Keratinocyte (primary cell): Measurements from ENCODE around the gene DLX3. TPM values are rescaled to one million over a fixed set of nuclear protein-coding genes. Genes with fewer than 3 reads are reported as not detected.

Experiments
- DNase-seq: peaks from one replicate; pipeline ENCODE4 v3.0.0-alpha.2; 2011; ENCODE audit warnings: low read depth, missing footprints, low spot score
- FAIRE-seq: peaks from 2 replicates; lab custom pipeline; 2011; peaks lifted over from hg19 to GRCh38; lab: Jason Lieb, UNC
- H2AFZ ChIP-seq: 2 replicates; pipeline ENCODE4 v1.6.0; 2012; ENCODE audit warnings: low read length, control low read depth, inconsistent platforms; ENCODE audit not compliant: control insufficient read depth
- H3K27ac ChIP-seq: 2 replicates; pipeline ENCODE4 v1.5.1; 2011; ENCODE audit warnings: low read length; ENCODE audit not compliant: control insufficient read depth, insufficient read depth
- H3K27me3 ChIP-seq: 3 replicates; pipeline ENCODE4 v1.6.0; 2011; ENCODE audit warnings: low read length; ENCODE audit not compliant: control insufficient read depth, insufficient read depth; ENCODE audit errors: extremely low read depth
- H3K36me3 ChIP-seq, 2 experiments: 2 replicates in 1 of 2; 3 replicates in 1 of 2; pipeline ENCODE4 v1.5.1; 2011; ENCODE audit warnings: low read length in 2 of 2, mild to moderate bottlenecking in 1 of 2; ENCODE audit not compliant: control insufficient read depth in 2 of 2, insufficient read depth in 2 of 2; ENCODE audit errors: extremely low read depth in 1 of 2
- H3K4me1 ChIP-seq: 3 replicates; pipeline ENCODE4 v1.5.1; 2011; ENCODE audit warnings: low read length; ENCODE audit not compliant: control insufficient read depth, insufficient read depth; ENCODE audit errors: extremely low read depth
- H3K4me2 ChIP-seq: 3 replicates; pipeline ENCODE4 v1.6.0; 2011; ENCODE audit warnings: low read depth, low read length; ENCODE audit not compliant: control insufficient read depth, insufficient read depth; ENCODE audit errors: extremely low read depth
- H3K4me3 ChIP-seq, 3 experiments: fragments of 200-600 bp in 1 of 3; sonication (generic) in 1 of 3; 2 replicates in 2 of 3; 3 replicates in 1 of 3; pipeline ENCODE4 v1.5.1; 2011 to 2016; ENCODE audit warnings: low read length in 3 of 3, mild to moderate bottlenecking in 3 of 3, control low read depth in 2 of 3, inconsistent platforms in 1 of 3, low read depth in 1 of 3, mixed read lengths in 1 of 3, mixed run types in 1 of 3, moderate library complexity in 1 of 3; ENCODE audit not compliant: control insufficient read depth in 2 of 3, insufficient read depth in 2 of 3; ENCODE audit errors: extremely low read depth in 1 of 3
- H3K79me2 ChIP-seq: 2 replicates; pipeline ENCODE4 v1.6.0; 2012; ENCODE audit warnings: low read length; ENCODE audit not compliant: control insufficient read depth, insufficient read depth
- H3K9ac ChIP-seq: 3 replicates; pipeline ENCODE4 v1.6.0; 2011; ENCODE audit warnings: low read length; ENCODE audit not compliant: control insufficient read depth, insufficient read depth; ENCODE audit errors: extremely low read depth
- H3K9me1 ChIP-seq: 3 replicates; pipeline ENCODE4 v1.6.0; 2011; ENCODE audit warnings: low read length; ENCODE audit not compliant: control insufficient read depth, insufficient read depth; ENCODE audit errors: extremely low read depth
- H3K9me3 ChIP-seq: 2 replicates; pipeline ENCODE4 v1.5.1; 2012; ENCODE audit warnings: low read depth, low read length; ENCODE audit not compliant: control insufficient read depth
- H4K20me1 ChIP-seq: 3 replicates; pipeline ENCODE4 v1.6.0; 2011; ENCODE audit warnings: low read length; ENCODE audit not compliant: control insufficient read depth, insufficient read depth; ENCODE audit errors: extremely low read depth
- CTCF ChIP-seq, 3 experiments: IDR thresholded peaks in 1 of 3; conservative IDR thresholded peaks in 1 of 3; optimal IDR thresholded peaks in 1 of 3; 2 replicates in 2 of 3; 3 replicates in 1 of 3; pipeline versions ENCODE3 to v1.5.1; 2011; ENCODE audit warnings: low read length in 3 of 3, mild to moderate bottlenecking in 3 of 3, moderate library complexity in 2 of 3, control low read depth in 1 of 3, inconsistent platforms in 1 of 3; ENCODE audit not compliant: insufficient read depth in 2 of 3; ENCODE audit errors: extremely low read depth in 1 of 3
- EZH2 ChIP-seq: IDR thresholded peaks from one replicate; pipeline ENCODE4 v1.6.1; 2012; ENCODE audit warnings: inconsistent platforms, mild to moderate bottlenecking, low read length, moderate library complexity
- dilution Hi-C: fragments of 300-500 bp; cut with MboI; formaldehyde crosslinking; loops from one replicate; pipeline ENCODE4 v1.7.0; 2020; ENCODE audit warnings: low sequenced_read_pairs; ENCODE audit not compliant: extremely low pct_ligation_motif_present
- polyA plus RNA-seq, 5 experiments: library from polyadenylated mRNA; depleted of rRNA in 3 of 5; stranded (reverse) in 3 of 5; stranded (forward) in 1 of 5; unstranded in 1 of 5; fragments of >200 nt; gene quantifications; 1 replicate in 1 of 5; 2 replicates in 3 of 5; 3 replicates in 1 of 5; pipeline versions ENCODE4 v1.2.1 to v1.2.3, GENCODE V29; 2011 to 2012; ENCODE audit warnings: missing spikeins in 2 of 5, low read depth in 1 of 5, low replicate concordance in 1 of 5

The DLX3 gene
- polyA plus RNA-seq, 1 donor (not counting 4 experiments of a cell fraction or from before 2014, with no cell fraction given) = 0.72 TPM

- H3K27ac ChIP-seq = peak within 1 kb of the TSS; percentile 5
- peak within 1 kb of the TSS; percentile 57 for H3K9ac ChIP-seq
- FAIRE-seq = no peak
Measured at GRCh38 chr17:49969134-49969759, 25.8 kb downstream of the DLX3 start, which contains the start of gene DLX4. TSS of gene DLX4 (plus strand) at chr17:49969190. CDS start at chr17:49969469, 279 bp downstream.

GRCh38 chr17:49968405-49969133, 26.5 kb downstream of the DLX3 start:
- Histone ChIP-seq H3K4me2 (peak overlapping the region; percentile 94), H3K9me3 (no peaks in the 10 kb centered on the region), H4K20me1 (no peaks in the 10 kb centered on the region), H3K9ac (peak overlapping the region; percentile 57), H3K27me3 (peaks cover 90% of the 10 kb centered on the region), H3K27ac (peak overlapping the region; percentile 5), H3K4me1 (peaks cover 10% of the 10 kb centered on the region), H3K4me3 (peak overlapping the region; percentile 32 to 68 (median 63)), H3K36me3 (no peaks in the 10 kb centered on the region), H3K9me1 (no peaks in the 10 kb centered on the region), H3K79me2 (no peaks in the 10 kb centered on the region), H2AFZ (no peak overlapping the region)
- no peak for DNase-seq
- no peak for TF ChIP-seq EZH2
- TF ChIP-seq CTCF (optimal IDR thresholded peaks at IDR 0.05 in 1 of 3, IDR thresholded peaks at IDR 0.05 in 1 of 3, conservative IDR thresholded peaks at IDR 0.05 in 1 of 3; ENCODE audit: extremely low read depth in 1 of 3, insufficient read depth in 2 of 3, low read length in 3 of 3) = peak in 1 of 3 experiments; percentile 34
- dilution Hi-C loops = no loop called here
- no peak for FAIRE-seq

More at GRCh38 chr17:49969134-49969759, 25.8 kb downstream of the DLX3 start, which contains the start of gene DLX4:
- H3K4me2 ChIP-seq = peak within 1 kb of the TSS; percentile 94
- no peaks in the 10 kb centered on the region for H3K79me2 ChIP-seq
- no peak within 1 kb of the TSS for H2AFZ ChIP-seq
- TF ChIP-seq EZH2 (peak; percentile 55), CTCF (optimal IDR thresholded peaks at IDR 0.05 in 1 of 3, IDR thresholded peaks at IDR 0.05 in 1 of 3, conservative IDR thresholded peaks at IDR 0.05 in 1 of 3; ENCODE audit: extremely low read depth in 1 of 3, insufficient read depth in 2 of 3, low read length in 3 of 3) (no peak)
- H3K36me3 ChIP-seq = no peaks in the 10 kb centered on the region
- no peaks in the 10 kb centered on the region for H3K9me1 ChIP-seq
- no peaks in the 10 kb centered on the region for H3K9me3 ChIP-seq
- dilution Hi-C loops = no loop called here
- H3K4me1 ChIP-seq = peaks cover 10% of the 10 kb centered on the region
- peak within 1 kb of the TSS; percentile 32 to 68 (median 63) for H3K4me3 ChIP-seq
- no peak for DNase-seq
- peaks cover 92% of the 10 kb centered on the region for H3K27me3 ChIP-seq
- H4K20me1 ChIP-seq = no peaks in the 10 kb centered on the region
